NT2/D1 (cell line): ENCODE results near the gene CRACDL.

Experiments used
- SUZ12 ChIP-seq: IDR thresholded peaks from 2 replicates; pipeline ENCODE4 v1.6.1; 2011; ENCODE audit not compliant: insufficient read length, insufficient read depth; ENCODE audit errors: extremely low read depth
- YY1 ChIP-seq: IDR thresholded peaks from 2 replicates; pipeline ENCODE4 v1.6.1; 2011; ENCODE audit not compliant: insufficient read length, insufficient read depth
- ZNF274 ChIP-seq: IDR thresholded peaks from 2 replicates; pipeline ENCODE4 v1.6.1; 2011; ENCODE audit warnings: mild to moderate bottlenecking, low read depth, low read length

GRCh38 chr2:98750593-98751282 lies 185.3 kb downstream of the CRACDL start:
- TF ChIP-seq ZNF274, result no peak
- TF ChIP-seq YY1, result no peak
- TF ChIP-seq SUZ12, result no peak
